GM23338 (cell line): ENCODE data around the gene PDXK. TPM values are rescaled to one million over a fixed set of nuclear protein-coding genes. Genes with fewer than 3 reads are reported as not detected.

ENCODE experiments used
- ATAC-seq: fragments of 200-7000 bp; cut with Tn5 transposase; 3 replicates; pipeline ENCODE4 v1.9.1; 2020
- DNase-seq: peaks from one replicate; pipeline ENCODE4 v3.0.0-alpha.2; 2015; ENCODE audit warnings: low spot score
- H2AFZ ChIP-seq: fragments of 200-600 bp; sonication (generic); 2 replicates; pipeline ENCODE4 v1.8.0; 2016; ENCODE audit warnings: antibody characterized with exemption, mild to moderate bottlenecking, moderate library complexity
- H3F3A ChIP-seq: fragments of 200-600 bp; sonication (generic); replicated peaks from 2 replicates; pipeline ENCODE4 v1.8.0; 2017; ENCODE audit warnings: antibody characterized with exemption, mixed run types, low read depth
- H3K27ac ChIP-seq: fragments of 200-600 bp; sonication (generic); 2 replicates; pipeline ENCODE4 v1.6.1; 2016; ENCODE audit warnings: low read depth
- H3K27me3 ChIP-seq: fragments of 200-600 bp; sonication (generic); 2 replicates; pipeline ENCODE4 v1.8.0; 2016; ENCODE audit warnings: mild to moderate bottlenecking, mixed run types, moderate library complexity; ENCODE audit not compliant: insufficient read depth
- H3K36me3 ChIP-seq: fragments of 200-600 bp; sonication (generic); 2 replicates; pipeline ENCODE4 v1.8.0; 2016; ENCODE audit warnings: mild to moderate bottlenecking; ENCODE audit not compliant: insufficient read depth
- H3K4me1 ChIP-seq: fragments of 200-600 bp; sonication (generic); 2 replicates; pipeline ENCODE4 v1.8.0; 2016; ENCODE audit warnings: mild to moderate bottlenecking, moderate library complexity; ENCODE audit not compliant: insufficient read depth
- H3K4me2 ChIP-seq: fragments of 200-600 bp; sonication (generic); 2 replicates; pipeline ENCODE4 v1.7.1; 2017; ENCODE audit warnings: mixed run types
- H3K4me3 ChIP-seq: fragments of 200-600 bp; sonication (generic); 2 replicates; pipeline ENCODE4 v1.6.1; 2016; ENCODE audit warnings: mixed run types
- H3K79me2 ChIP-seq: fragments of 200-600 bp; sonication (generic); replicated peaks from 2 replicates; pipeline ENCODE4 v1.8.0; 2017; ENCODE audit warnings: mild to moderate bottlenecking; ENCODE audit not compliant: insufficient read depth
- H3K9me2 ChIP-seq: fragments of 200-600 bp; sonication (generic); 2 replicates; pipeline ENCODE4 v1.8.0; 2017; ENCODE audit not compliant: insufficient read depth
- H4K20me1 ChIP-seq: fragments of 200-600 bp; sonication (generic); replicated peaks from 2 replicates; pipeline ENCODE4 v1.8.0; 2017; ENCODE audit warnings: mild to moderate bottlenecking; ENCODE audit not compliant: insufficient read depth
- H3K27ac Mint-ChIP-seq: 2 replicates; pipeline ENCODE4 v1.8.0; 2020; ENCODE audit warnings: inconsistent platforms, mild to moderate bottlenecking, moderate library complexity, mixed read lengths
- H3K27me3 Mint-ChIP-seq: 3 replicates; pipeline ENCODE4 v1.8.0; 2022; ENCODE audit warnings: low read depth, mild to moderate bottlenecking, moderate library complexity, mixed read lengths, inconsistent platforms; ENCODE audit not compliant: insufficient read depth, poor library complexity
- H3K36me3 Mint-ChIP-seq: 3 replicates; pipeline ENCODE4 v1.8.0; 2021; ENCODE audit warnings: low read depth, mild to moderate bottlenecking, inconsistent platforms, moderate library complexity, mixed read lengths
- H3K4me1 Mint-ChIP-seq: 3 replicates; pipeline ENCODE4 v1.8.0; 2020; ENCODE audit warnings: mild to moderate bottlenecking, inconsistent platforms, mixed read lengths
- H3K4me3 Mint-ChIP-seq: 3 replicates; pipeline ENCODE4 v1.8.0; 2021; ENCODE audit warnings: moderate library complexity, mild to moderate bottlenecking, inconsistent platforms, mixed read lengths
- H3K9me3 Mint-ChIP-seq: 3 replicates; pipeline ENCODE4 v1.8.0; 2020; ENCODE audit warnings: moderate library complexity, mild to moderate bottlenecking, inconsistent platforms, mixed read lengths
- CREB1 ChIP-seq: fragments of 250-450 bp; sonication (Bioruptor Pico); IDR thresholded peaks from 2 replicates; pipeline ENCODE4 v1.5.0; 2020; ENCODE audit warnings: low read depth, mild to moderate bottlenecking, moderate library complexity
- EZH2phosphoT487 ChIP-seq: fragments of 200-600 bp; sonication (generic); IDR thresholded peaks from one replicate; pipeline ENCODE4 v1.8.1; 2018; ENCODE audit warnings: antibody characterized with exemption; ENCODE audit not compliant: unreplicated experiment
- JUNB ChIP-seq: IDR thresholded peaks from one replicate; pipeline ENCODE4 v1.6.1; 2016; ENCODE audit warnings: antibody characterized with exemption; ENCODE audit not compliant: unreplicated experiment
- NANOG ChIP-seq: IDR thresholded peaks from 2 replicates; pipeline ENCODE4 v1.6.1; 2016; ENCODE audit warnings: antibody characterized with exemption, borderline replicate concordance
- POLR2AphosphoS5 ChIP-seq: IDR thresholded peaks from 2 replicates; pipeline ENCODE4 v1.6.1; 2016; ENCODE audit warnings: antibody characterized with exemption, low read depth
- STAT1 ChIP-seq: IDR thresholded peaks from one replicate; pipeline ENCODE4 v1.6.1; 2016; ENCODE audit warnings: antibody characterized with exemption; ENCODE audit not compliant: unreplicated experiment
- ZNF114 ChIP-seq: fragments of 250-450 bp; sonication (Bioruptor Pico); IDR thresholded peaks from 2 replicates; pipeline ENCODE4 v1.5.0; 2020; ENCODE audit warnings: mild to moderate bottlenecking, moderate library complexity
- ZNF331 ChIP-seq: fragments of 250-450 bp; sonication (Bioruptor Pico); IDR thresholded peaks from 2 replicates; pipeline ENCODE4 v1.5.0; 2020; ENCODE audit warnings: low read depth, mild to moderate bottlenecking, moderate library complexity
- polyA plus RNA-seq: library from polyadenylated mRNA; unstranded; fragments of >200 nt; fragmentation: Nextera tagmentation; extraction: Ambion mirVana; gene quantifications from 2 replicates; pipeline ENCODE4 v1.2.1, GENCODE V29; 2016
- total RNA-seq: library from RNA; depleted of rRNA; stranded (reverse); fragments of >200 nt; shearing (Covaris generic); gene quantifications from 2 replicates; pipeline ENCODE4 v1.2.3, GENCODE V29; 2014
- TF ChIP-seq, protein P1 (sequence below): IDR thresholded peaks from one replicate; pipeline ENCODE4 v1.6.1; 2018; ENCODE audit warnings: antibody characterized with exemption; ENCODE audit not compliant: unreplicated experiment
- TF ChIP-seq, protein P2 (sequence below): IDR thresholded peaks from 2 replicates; pipeline ENCODE4 v1.6.1; 2016; ENCODE audit warnings: antibody characterized with exemption
- TF ChIP-seq, protein P3 (sequence below): fragments of 250-450 bp; sonication (Bioruptor Pico); IDR thresholded peaks from 2 replicates; pipeline ENCODE4 v1.5.0; 2020; ENCODE audit warnings: mild to moderate bottlenecking, moderate library complexity
- TF ChIP-seq, protein P4 (sequence below), 2 experiments: fragments of 200-600 bp in 1 of 2; sonication (generic) in 1 of 2; conservative IDR thresholded peaks; 2 replicates each; pipeline versions ENCODE4 v1.5.1 to v1.6.1; 2016 to 2017; ENCODE audit warnings: antibody characterized with exemption in 2 of 2, low read depth in 2 of 2, mild to moderate bottlenecking in 2 of 2, moderate library complexity in 1 of 2

The PDXK gene
- total and polyA plus RNA-seq, 2 experiments from 2014 or later, result 53.2 to 66.3 TPM

DNA sequence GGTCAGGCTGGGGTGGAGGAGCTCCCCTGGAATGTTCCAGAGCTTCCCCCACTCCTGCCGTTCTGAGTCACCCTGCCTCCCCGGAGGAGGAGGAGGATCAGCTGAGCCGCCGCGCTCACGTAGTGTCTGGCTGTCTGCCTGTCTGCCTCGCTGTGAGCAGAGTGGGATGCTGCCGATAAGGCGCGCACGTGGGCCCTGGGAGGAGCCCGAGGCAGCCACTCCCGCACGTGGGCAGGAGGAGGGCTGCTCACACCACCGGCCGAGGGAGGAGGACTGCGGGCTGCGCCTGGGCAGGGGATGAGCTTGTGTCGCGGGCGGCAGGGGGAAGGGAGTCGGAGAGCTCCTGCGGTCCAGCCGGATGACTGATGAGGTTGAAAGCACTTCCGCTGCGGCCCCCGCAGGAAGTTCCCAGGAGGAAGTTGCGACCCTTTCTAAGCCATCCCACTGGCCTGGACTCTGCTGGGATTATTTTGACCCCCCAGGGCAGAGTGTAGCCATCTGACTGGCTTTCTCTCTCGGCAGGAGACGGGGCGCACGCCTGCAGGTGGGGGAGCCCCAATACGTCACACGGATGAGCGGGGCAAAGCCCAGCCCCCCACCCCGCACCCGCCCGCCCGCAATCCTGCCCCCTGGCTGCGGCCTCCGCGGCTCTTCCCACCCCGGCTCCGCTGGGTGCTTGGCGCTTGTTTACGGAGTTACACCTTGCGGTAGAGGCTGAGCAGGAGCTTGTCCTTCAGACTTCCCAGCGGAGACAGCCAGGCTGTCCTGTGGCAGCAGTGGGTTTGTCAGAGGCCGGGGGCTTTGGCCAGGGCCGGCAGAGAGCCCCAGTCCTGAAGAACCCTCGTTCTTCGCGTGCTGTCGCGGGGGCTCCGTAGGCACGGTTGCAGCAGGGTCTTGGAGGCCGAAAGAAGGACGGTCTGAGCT, 9.8 kb downstream of the PDXK start (continued):
- TF ChIP-seq, protein P1, sequence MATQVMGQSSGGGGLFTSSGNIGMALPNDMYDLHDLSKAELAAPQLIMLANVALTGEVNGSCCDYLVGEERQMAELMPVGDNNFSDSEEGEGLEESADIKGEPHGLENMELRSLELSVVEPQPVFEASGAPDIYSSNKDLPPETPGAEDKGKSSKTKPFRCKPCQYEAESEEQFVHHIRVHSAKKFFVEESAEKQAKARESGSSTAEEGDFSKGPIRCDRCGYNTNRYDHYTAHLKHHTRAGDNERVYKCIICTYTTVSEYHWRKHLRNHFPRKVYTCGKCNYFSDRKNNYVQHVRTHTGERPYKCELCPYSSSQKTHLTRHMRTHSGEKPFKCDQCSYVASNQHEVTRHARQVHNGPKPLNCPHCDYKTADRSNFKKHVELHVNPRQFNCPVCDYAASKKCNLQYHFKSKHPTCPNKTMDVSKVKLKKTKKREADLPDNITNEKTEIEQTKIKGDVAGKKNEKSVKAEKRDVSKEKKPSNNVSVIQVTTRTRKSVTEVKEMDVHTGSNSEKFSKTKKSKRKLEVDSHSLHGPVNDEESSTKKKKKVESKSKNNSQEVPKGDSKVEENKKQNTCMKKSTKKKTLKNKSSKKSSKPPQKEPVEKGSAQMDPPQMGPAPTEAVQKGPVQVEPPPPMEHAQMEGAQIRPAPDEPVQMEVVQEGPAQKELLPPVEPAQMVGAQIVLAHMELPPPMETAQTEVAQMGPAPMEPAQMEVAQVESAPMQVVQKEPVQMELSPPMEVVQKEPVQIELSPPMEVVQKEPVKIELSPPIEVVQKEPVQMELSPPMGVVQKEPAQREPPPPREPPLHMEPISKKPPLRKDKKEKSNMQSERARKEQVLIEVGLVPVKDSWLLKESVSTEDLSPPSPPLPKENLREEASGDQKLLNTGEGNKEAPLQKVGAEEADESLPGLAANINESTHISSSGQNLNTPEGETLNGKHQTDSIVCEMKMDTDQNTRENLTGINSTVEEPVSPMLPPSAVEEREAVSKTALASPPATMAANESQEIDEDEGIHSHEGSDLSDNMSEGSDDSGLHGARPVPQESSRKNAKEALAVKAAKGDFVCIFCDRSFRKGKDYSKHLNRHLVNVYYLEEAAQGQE, result peak; percentile 27

DNA sequence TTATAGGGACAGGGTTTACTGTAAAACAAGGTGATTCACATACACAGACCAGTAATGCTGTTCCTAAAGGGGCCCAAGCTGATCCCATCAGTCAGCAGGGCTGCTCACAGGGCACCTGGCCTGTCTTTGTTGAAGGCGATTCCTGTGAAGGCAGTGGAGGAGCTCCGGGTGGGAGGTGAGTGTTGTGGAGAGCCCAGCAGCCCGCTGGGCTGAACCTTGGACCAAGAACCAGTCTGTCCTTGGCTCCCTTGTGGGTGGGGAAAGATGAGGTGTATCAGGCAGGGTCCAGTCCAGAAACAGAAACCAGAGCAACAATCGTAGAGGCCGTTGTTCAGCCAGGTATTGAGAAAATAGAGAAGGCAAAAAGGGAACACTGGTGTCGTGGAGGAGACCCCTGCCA, 12.5 kb downstream of the PDXK start:
- Mint-ChIP-seq H3K36me3 (peaks cover 4% of the 10 kb centered on the region; the same call in 1 of the 3 replicates), H3K27me3 (peaks cover 18% of the 10 kb centered on the region), H3K27ac (peak overlapping the region; percentile 32; the same call in 1 of the 2 replicates), H3K9me3 (no peaks in the 10 kb centered on the region; the same call in 2 of the 3 replicates), H3K4me3 (no peak overlapping the region), H3K4me1 (peaks cover 33% of the 10 kb centered on the region)
- H3K9me2 ChIP-seq, result no peaks in the 10 kb centered on the region
- peaks cover 44% of the 10 kb centered on the region for H3K79me2 ChIP-seq
- ATAC-seq (no peak), DNase-seq (no peak)
- H3K36me3 ChIP-seq, result no peaks in the 10 kb centered on the region
- H3F3A ChIP-seq, result peaks cover 11% of the 10 kb centered on the region; the same call in 1 of the 2 replicates
- peaks cover 8% of the 10 kb centered on the region for H4K20me1 ChIP-seq
- no peak overlapping the region for H3K4me2 ChIP-seq
- H3K4me3 ChIP-seq, result no peak overlapping the region
- no peaks in the 10 kb centered on the region for H3K27me3 ChIP-seq
- H3K27ac ChIP-seq, result no peak overlapping the region
- peaks cover 7% of the 10 kb centered on the region; the same call in 1 of the 2 replicates for H3K4me1 ChIP-seq
- no peak overlapping the region for H2AFZ ChIP-seq
- TF ChIP-seq JUNB, result no peak
- TF ChIP-seq, protein P2, sequence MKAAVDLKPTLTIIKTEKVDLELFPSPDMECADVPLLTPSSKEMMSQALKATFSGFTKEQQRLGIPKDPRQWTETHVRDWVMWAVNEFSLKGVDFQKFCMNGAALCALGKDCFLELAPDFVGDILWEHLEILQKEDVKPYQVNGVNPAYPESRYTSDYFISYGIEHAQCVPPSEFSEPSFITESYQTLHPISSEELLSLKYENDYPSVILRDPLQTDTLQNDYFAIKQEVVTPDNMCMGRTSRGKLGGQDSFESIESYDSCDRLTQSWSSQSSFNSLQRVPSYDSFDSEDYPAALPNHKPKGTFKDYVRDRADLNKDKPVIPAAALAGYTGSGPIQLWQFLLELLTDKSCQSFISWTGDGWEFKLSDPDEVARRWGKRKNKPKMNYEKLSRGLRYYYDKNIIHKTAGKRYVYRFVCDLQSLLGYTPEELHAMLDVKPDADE, result no peak
- TF ChIP-seq STAT1, result no peak
- no peak for TF ChIP-seq CREB1 (CRISPR knock-in tag)
- TF ChIP-seq ZNF331 (CRISPR knock-in tag), result no peak
- no peak for TF ChIP-seq ZNF114 (CRISPR knock-in tag)
- TF ChIP-seq, protein P3, sequence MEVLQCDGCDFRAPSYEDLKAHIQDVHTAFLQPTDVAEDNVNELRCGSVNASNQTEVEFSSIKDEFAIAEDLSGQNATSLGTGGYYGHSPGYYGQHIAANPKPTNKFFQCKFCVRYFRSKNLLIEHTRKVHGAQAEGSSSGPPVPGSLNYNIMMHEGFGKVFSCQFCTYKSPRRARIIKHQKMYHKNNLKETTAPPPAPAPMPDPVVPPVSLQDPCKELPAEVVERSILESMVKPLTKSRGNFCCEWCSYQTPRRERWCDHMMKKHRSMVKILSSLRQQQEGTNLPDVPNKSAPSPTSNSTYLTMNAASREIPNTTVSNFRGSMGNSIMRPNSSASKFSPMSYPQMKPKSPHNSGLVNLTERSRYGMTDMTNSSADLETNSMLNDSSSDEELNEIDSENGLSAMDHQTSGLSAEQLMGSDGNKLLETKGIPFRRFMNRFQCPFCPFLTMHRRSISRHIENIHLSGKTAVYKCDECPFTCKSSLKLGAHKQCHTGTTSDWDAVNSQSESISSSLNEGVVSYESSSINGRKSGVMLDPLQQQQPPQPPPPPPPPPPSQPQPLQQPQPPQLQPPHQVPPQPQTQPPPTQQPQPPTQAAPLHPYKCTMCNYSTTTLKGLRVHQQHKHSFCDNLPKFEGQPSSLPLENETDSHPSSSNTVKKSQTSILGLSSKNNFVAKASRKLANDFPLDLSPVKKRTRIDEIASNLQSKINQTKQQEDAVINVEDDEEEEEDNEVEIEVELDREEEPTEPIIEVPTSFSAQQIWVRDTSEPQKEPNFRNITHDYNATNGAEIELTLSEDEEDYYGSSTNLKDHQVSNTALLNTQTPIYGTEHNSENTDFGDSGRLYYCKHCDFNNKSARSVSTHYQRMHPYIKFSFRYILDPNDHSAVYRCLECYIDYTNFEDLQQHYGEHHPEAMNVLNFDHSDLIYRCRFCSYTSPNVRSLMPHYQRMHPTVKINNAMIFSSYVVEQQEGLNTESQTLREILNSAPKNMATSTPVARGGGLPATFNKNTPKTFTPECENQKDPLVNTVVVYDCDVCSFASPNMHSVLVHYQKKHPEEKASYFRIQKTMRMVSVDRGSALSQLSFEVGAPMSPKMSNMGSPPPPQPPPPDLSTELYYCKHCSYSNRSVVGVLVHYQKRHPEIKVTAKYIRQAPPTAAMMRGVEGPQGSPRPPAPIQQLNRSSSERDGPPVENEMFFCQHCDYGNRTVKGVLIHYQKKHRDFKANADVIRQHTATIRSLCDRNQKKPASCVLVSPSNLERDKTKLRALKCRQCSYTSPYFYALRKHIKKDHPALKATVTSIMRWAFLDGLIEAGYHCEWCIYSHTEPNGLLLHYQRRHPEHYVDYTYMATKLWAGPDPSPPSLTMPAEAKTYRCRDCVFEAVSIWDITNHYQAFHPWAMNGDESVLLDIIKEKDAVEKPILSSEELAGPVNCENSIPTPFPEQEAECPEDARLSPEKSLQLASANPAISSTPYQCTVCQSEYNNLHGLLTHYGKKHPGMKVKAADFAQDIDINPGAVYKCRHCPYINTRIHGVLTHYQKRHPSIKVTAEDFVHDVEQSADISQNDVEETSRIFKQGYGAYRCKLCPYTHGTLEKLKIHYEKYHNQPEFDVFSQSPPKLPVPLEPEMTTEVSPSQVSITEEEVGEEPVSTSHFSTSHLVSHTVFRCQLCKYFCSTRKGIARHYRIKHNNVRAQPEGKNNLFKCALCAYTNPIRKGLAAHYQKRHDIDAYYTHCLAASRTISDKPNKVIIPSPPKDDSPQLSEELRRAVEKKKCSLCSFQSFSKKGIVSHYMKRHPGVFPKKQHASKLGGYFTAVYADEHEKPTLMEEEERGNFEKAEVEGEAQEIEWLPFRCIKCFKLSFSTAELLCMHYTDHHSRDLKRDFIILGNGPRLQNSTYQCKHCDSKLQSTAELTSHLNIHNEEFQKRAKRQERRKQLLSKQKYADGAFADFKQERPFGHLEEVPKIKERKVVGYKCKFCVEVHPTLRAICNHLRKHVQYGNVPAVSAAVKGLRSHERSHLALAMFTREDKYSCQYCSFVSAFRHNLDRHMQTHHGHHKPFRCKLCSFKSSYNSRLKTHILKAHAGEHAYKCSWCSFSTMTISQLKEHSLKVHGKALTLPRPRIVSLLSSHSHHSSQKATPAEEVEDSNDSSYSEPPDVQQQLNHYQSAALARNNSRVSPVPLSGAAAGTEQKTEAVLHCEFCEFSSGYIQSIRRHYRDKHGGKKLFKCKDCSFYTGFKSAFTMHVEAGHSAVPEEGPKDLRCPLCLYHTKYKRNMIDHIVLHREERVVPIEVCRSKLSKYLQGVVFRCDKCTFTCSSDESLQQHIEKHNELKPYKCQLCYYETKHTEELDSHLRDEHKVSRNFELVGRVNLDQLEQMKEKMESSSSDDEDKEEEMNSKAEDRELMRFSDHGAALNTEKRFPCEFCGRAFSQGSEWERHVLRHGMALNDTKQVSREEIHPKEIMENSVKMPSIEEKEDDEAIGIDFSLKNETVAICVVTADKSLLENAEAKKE (CRISPR knock-in tag), result no peak
- TF ChIP-seq, protein P4, sequence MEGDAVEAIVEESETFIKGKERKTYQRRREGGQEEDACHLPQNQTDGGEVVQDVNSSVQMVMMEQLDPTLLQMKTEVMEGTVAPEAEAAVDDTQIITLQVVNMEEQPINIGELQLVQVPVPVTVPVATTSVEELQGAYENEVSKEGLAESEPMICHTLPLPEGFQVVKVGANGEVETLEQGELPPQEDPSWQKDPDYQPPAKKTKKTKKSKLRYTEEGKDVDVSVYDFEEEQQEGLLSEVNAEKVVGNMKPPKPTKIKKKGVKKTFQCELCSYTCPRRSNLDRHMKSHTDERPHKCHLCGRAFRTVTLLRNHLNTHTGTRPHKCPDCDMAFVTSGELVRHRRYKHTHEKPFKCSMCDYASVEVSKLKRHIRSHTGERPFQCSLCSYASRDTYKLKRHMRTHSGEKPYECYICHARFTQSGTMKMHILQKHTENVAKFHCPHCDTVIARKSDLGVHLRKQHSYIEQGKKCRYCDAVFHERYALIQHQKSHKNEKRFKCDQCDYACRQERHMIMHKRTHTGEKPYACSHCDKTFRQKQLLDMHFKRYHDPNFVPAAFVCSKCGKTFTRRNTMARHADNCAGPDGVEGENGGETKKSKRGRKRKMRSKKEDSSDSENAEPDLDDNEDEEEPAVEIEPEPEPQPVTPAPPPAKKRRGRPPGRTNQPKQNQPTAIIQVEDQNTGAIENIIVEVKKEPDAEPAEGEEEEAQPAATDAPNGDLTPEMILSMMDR (conservative IDR thresholded peaks at IDR 0.05; ENCODE audit: low read depth in 2 of 2), result no peak
- TF ChIP-seq NANOG, result no peak
- no peak for TF ChIP-seq POLR2AphosphoS5
- TF ChIP-seq EZH2phosphoT487, result no peak
